OCI-LY7 (cell line): ENCODE results near the gene ANO3. TPM values are rescaled to one million over a fixed set of nuclear protein-coding genes. Genes with fewer than 3 reads are reported as not detected.

ENCODE experiments used
- BruUV-seq: library from RNA; stranded (reverse); fragments of 400-500 nt; replicated peaks from 2 replicates; lab custom pipeline; 2021; lab: Mats Ljungman, UMichigan
- CTCF ChIA-PET: fragments of 300-600 bp; sonication (Branson Sonifier 250); formaldehyde crosslinking; loops from one replicate; lab custom pipeline; 2022; ENCODE audit warnings: antibody characterized with exemption; ENCODE audit not compliant: unreplicated experiment; lab: Charles Lee
- POLR2A ChIA-PET: fragments of 300-600 bp; sonication (Branson Sonifier 250); formaldehyde crosslinking; loops from one replicate; lab custom pipeline; 2022; ENCODE audit warnings: antibody characterized with exemption; lab: Charles Lee
- DNase-seq: peaks from one replicate; pipeline ENCODE4 v3.0.0-alpha.2; 2015; ENCODE audit warnings: low spot score
- H2AFZ ChIP-seq: fragments of 200-600 bp; sonication (generic), shearing (Covaris generic); 2 replicates; pipeline ENCODE4 v1.6.1; 2014; ENCODE audit warnings: mild to moderate bottlenecking, antibody characterized with exemption, low read length, moderate library complexity
- H3K27ac ChIP-seq: fragments of 200-600 bp; sonication (generic); 2 replicates; pipeline ENCODE4 v1.5.1; 2014; ENCODE audit warnings: mixed run types, low read depth, mild to moderate bottlenecking, moderate library complexity, low read length, inconsistent platforms; ENCODE audit not compliant: poor library complexity, severe bottlenecking
- H3K36me3 ChIP-seq: fragments of 200-600 bp; sonication (generic); 2 replicates; pipeline ENCODE4 v1.6.1; 2014; ENCODE audit warnings: mild to moderate bottlenecking, antibody characterized with exemption, low read length, moderate library complexity, mixed read lengths; ENCODE audit not compliant: insufficient read depth
- H3K4me1 ChIP-seq: fragments of 200-600 bp; sonication (generic); 2 replicates; pipeline ENCODE4 v1.5.1; 2014; ENCODE audit warnings: mild to moderate bottlenecking, low read length; ENCODE audit not compliant: insufficient read depth, poor library complexity, severe bottlenecking
- H3K4me2 ChIP-seq: fragments of 200-600 bp; sonication (generic); 2 replicates; pipeline ENCODE4 v1.6.1; 2014; ENCODE audit warnings: mild to moderate bottlenecking, low read length
- H3K4me3 ChIP-seq: fragments of 200-600 bp; sonication (generic); 2 replicates; pipeline ENCODE4 v1.5.1; 2014; ENCODE audit warnings: mild to moderate bottlenecking, low read depth, low read length; ENCODE audit not compliant: poor library complexity, severe bottlenecking
- H3K79me2 ChIP-seq: fragments of 200-600 bp; sonication (generic); 2 replicates; pipeline ENCODE4 v1.6.1; 2016; ENCODE audit warnings: low read depth, mild to moderate bottlenecking, low read length, moderate library complexity, mixed read lengths; ENCODE audit not compliant: insufficient read depth
- H3K9me2 ChIP-seq: fragments of 200-600 bp; sonication (generic); 2 replicates; pipeline ENCODE4 v1.6.1; 2016; ENCODE audit warnings: mild to moderate bottlenecking, low read length, mixed read lengths; ENCODE audit not compliant: insufficient read depth
- H3K9me3 ChIP-seq: fragments of 200-600 bp; sonication (generic); 2 replicates; pipeline ENCODE4 v1.6.1; 2014; ENCODE audit warnings: mild to moderate bottlenecking, mixed run types, low read length, mixed read lengths
- H4K20me1 ChIP-seq: fragments of 200-600 bp; sonication (generic); 2 replicates; pipeline ENCODE4 v1.6.1; 2014; ENCODE audit warnings: mild to moderate bottlenecking, antibody characterized with exemption, low read length, moderate library complexity, mixed read lengths; ENCODE audit not compliant: insufficient read depth
- CTCF ChIP-seq: fragments of 200-600 bp; sonication (generic); conservative IDR thresholded peaks from 2 replicates; pipeline ENCODE4 v1.5.1; 2014; ENCODE audit warnings: mild to moderate bottlenecking, antibody characterized with exemption, low read length, moderate library complexity, mixed read lengths
- EZH2phosphoT487 ChIP-seq: fragments of 200-600 bp; sonication (generic); IDR thresholded peaks from 2 replicates; pipeline ENCODE4 v1.6.1; 2018; ENCODE audit warnings: low read depth, borderline replicate concordance, mild to moderate bottlenecking, mixed run types, antibody characterized with exemption, low read length, moderate library complexity, mixed read lengths
- intact Hi-C: fragments of 100-400 bp; cut with micrococcal nuclease; formaldehyde crosslinking; loops from one replicate; pipeline ENCODE4 v1.10.0; 2022; ENCODE audit not compliant: unreplicated experiment
- total RNA-seq, 2 experiments: library from RNA; depleted of rRNA in 1 of 2; stranded (reverse); fragments of >200 nt in 1 of 2; shearing (Covaris generic) in 1 of 2; gene quantifications; 2 replicates each; pipeline ENCODE4 v1.2.3, GENCODE V29; 2014 to 2022

Gene ANO3
- total RNA-seq, 2 experiments from 2014 or later: 0.03 TPM; not detected in 1

- no peaks in the 10 kb centered on the region for H3K9me3 ChIP-seq
- ChIA-PET POLR2A (interaction anchor here (0.8 kb wide), 1 partner anchor 49 kb away, joined by 3 read pairs; no protein-coding TSS in a partner anchor), CTCF (no interaction called here)
- no peaks in the 10 kb centered on the region for H4K20me1 ChIP-seq
- DNase-seq: no peak
- no peaks in the 10 kb centered on the region for H3K4me1 ChIP-seq
- H3K9me2 ChIP-seq: no peaks in the 10 kb centered on the region
- no peak overlapping the region for H2AFZ ChIP-seq
- H3K79me2 ChIP-seq: no peaks in the 10 kb centered on the region
- H3K4me2 ChIP-seq: no peak overlapping the region
- H3K27ac ChIP-seq: no peak overlapping the region
- no TSS peak for BruUV-seq
- intact Hi-C loops: no loop called here
- no peak overlapping the region for H3K4me3 ChIP-seq
- TF ChIP-seq EZH2phosphoT487 (no peak), CTCF (no peak)
- no peaks in the 10 kb centered on the region for H3K36me3 ChIP-seq
Observed at GRCh38 chr11:26420331-26420730, 88.4 kb downstream of the ANO3 start.

- ChIA-PET POLR2A (no interaction called here), CTCF (no interaction called here)
- Histone ChIP-seq H3K4me1 (no peaks in the 10 kb centered on the region), H3K9me3 (no peaks in the 10 kb centered on the region), H3K4me2 (no peak overlapping the region), H4K20me1 (no peaks in the 10 kb centered on the region), H2AFZ (no peak overlapping the region), H3K79me2 (no peaks in the 10 kb centered on the region), H3K9me2 (no peaks in the 10 kb centered on the region), H3K27ac (no peak overlapping the region), H3K4me3 (no peak overlapping the region), H3K36me3 (no peaks in the 10 kb centered on the region)
- BruUV-seq: no TSS peak
- TF ChIP-seq CTCF: no peak
- TF ChIP-seq EZH2phosphoT487: no peak
- no peak for DNase-seq
- intact Hi-C loops: no loop called here
Observed at GRCh38 chr11:26424255-26424654, 92.3 kb downstream of the ANO3 start.

- Histone ChIP-seq H4K20me1 (no peaks in the 10 kb centered on the region), H3K9me3 (no peaks in the 10 kb centered on the region), H3K79me2 (no peaks in the 10 kb centered on the region), H3K9me2 (no peaks in the 10 kb centered on the region), H3K4me2 (no peak overlapping the region), H3K4me1 (no peaks in the 10 kb centered on the region), H3K36me3 (no peaks in the 10 kb centered on the region), H3K4me3 (no peak overlapping the region), H3K27ac (no peak overlapping the region), H2AFZ (no peak overlapping the region)
- TF ChIP-seq CTCF (no peak), EZH2phosphoT487 (no peak)
- BruUV-seq: no TSS peak
- POLR2A ChIA-PET: no interaction called here
- DNase-seq: no peak
- CTCF ChIA-PET: no interaction called here
- intact Hi-C loops: no loop called here
Observed at GRCh38 chr11:26439854-26440253, 107.9 kb downstream of the ANO3 start.
